NCI-H748 (cell line): ENCODE results near the gene MAZ.
A peak's percentile ranks its signal among the peaks of the same experiment; 100 is the strongest.

Experiments
- DNase-seq: peaks from one replicate; lab custom pipeline; 2025; ENCODE audit not compliant: unreplicated experiment; lab: John Stamatoyannopoulos, UW

The MAZ gene

GRCh38 chr16:29809031-29809747 is 2.9 kb downstream of the MAZ start:
- no peak for DNase-seq

GRCh38 chr16:29809850-29810698 is 3.7 kb downstream of the MAZ start:
- DNase-seq: peak; percentile 16

GRCh38 chr16:29810699-29811169 is 4.4 kb downstream of the MAZ start:
- no peak for DNase-seq

- DNase-seq: peak; percentile 92
Measured at GRCh38 chr16:29811170-29811895, 5.0 kb downstream of the MAZ start.

GRCh38 chr16:29811896-29812665 is 5.8 kb downstream of the MAZ start, which contains the start of gene PRRT2:
TSS of gene PRRT2 (plus strand) at chr16:29812193. CDS start at chr16:29813055, 862 bp downstream.
- peak; percentile 78 for DNase-seq

GRCh38 chr16:29812754-29813643 is 6.7 kb downstream of the MAZ start:
- no peak for DNase-seq

GRCh38 chr16:29813644-29814562 is 7.6 kb downstream of the MAZ start:
- no peak for DNase-seq

GRCh38 chr16:29814592-29814991 is 8.3 kb downstream of the MAZ start:
- DNase-seq: no peak

- DNase-seq: peak; percentile 74
Measured at GRCh38 chr16:29815032-29815721, 8.8 kb downstream of the MAZ start.

GRCh38 chr16:29815793-29816693 is 9.7 kb downstream of the MAZ start, which contains the start of gene PAGR1:
TSS of gene PAGR1 (plus strand) at chr16:29816152. CDS start at chr16:29816526, 374 bp downstream.
- peak; percentile 98 for DNase-seq

GRCh38 chr16:29816694-29817441 is 10.5 kb downstream of the MAZ start:
- peak; percentile 64 for DNase-seq

- DNase-seq: no peak
Measured at GRCh38 chr16:29818082-29818481, 11.8 kb downstream of the MAZ start.

- no peak for DNase-seq
Measured at GRCh38 chr16:29819506-29819905, 13.2 kb downstream of the MAZ start.

- no peak for DNase-seq
Measured at GRCh38 chr16:29820271-29820701, 14.0 kb downstream of the MAZ start, which contains the start of gene MVP. TSS of gene MVP (plus strand) at chr16:29820462. CDS start at chr16:29830550, 10,088 bp downstream.

GRCh38 chr16:29820730-29821642 is 14.7 kb downstream of the MAZ start:
- DNase-seq: no peak
